NAMALWA (cell line): ENCODE results near the gene CSRNP3.
A peak's percentile ranks its signal among the peaks of the same experiment; 100 is the strongest.
"Not testable (repeated sequence)": the region's sequence is repeated elsewhere in the genome, so short reads cannot be mapped to it uniquely, and the experiment has no call there.

Source experiments
- DNase-seq: peaks from one replicate; pipeline ENCODE4 v3.0.0-alpha.2; 2015; ENCODE audit warnings: low spot score

The CSRNP3 gene

DNA sequence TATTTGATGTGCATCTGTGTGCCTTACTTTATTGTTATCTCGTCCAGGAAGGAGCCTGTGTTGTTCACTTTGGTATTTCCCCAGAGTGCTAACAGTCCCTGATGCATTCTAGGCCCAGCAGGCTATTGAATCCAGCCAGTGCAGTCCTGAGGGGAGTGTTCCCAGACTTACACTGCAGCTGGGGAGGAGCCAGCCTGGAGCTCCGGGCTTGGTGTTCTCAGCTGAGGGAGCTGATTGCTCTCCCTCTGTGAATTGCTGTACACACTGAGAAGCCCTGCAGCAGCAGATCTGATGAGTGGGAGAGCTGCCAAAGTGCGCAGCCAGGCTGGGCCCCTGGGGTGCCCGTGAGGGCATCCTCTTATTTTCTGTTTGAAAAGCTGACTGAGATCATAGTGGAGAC, 165.4 kb downstream of the CSRNP3 start:
- no peak for DNase-seq

DNA sequence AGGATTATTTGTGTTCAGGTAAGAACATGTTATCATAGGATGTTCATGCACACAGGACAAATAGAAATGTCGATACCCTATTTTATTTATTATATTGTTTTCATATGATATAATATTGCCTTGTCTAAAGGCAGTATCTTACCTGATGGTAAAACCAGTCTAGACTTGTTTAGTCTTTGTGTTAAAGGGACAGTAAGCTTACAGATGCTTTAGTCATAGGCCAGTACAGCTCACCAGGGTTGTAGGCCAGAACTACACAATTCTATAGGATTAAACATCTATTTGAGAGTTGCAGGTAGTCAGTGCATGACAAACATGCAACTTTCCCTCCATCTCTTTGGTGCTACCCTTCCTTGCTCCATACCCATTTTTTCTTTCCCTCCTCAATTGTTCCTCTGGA, 166.0 kb downstream of the CSRNP3 start:
- DNase-seq: no peak

DNA sequence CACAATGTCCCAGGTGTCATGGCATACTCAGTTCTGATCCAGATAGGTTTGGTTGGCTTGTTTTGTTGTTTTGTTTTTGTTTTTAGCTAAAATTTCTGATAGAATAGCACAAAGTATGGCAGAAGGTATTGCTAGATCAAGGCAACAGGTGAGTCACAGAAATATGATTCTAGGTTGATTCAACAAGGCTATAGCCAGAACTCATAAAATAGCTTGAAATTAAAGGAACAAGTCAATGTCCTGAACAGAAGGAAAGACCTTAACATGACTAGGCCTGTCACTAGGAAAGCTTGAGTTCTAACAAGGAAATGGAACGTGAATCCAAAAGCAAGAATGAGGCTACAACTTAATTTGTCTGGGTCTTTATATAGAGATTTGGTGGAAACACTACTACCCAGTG, 167.5 kb downstream of the CSRNP3 start:
- no peak for DNase-seq

DNA sequence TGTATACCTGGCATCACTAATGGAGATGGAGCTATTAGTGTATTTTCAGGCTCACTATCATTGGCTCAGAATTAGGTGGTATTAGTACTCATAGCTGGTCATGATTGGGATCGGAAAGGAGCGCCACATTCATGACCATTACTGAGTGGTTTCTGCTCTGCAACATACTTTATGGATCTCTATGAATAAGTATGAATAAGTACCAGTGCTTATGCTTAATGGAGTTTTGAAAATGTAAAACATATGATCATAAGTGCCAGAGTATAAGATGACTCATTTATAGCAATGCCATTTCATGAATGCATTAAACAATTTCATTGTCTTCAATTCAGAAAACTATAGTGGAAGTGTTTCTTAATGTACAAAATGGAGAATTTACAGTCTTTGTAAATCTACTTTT, 167.9 kb downstream of the CSRNP3 start:
- DNase-seq: no peak

DNA sequence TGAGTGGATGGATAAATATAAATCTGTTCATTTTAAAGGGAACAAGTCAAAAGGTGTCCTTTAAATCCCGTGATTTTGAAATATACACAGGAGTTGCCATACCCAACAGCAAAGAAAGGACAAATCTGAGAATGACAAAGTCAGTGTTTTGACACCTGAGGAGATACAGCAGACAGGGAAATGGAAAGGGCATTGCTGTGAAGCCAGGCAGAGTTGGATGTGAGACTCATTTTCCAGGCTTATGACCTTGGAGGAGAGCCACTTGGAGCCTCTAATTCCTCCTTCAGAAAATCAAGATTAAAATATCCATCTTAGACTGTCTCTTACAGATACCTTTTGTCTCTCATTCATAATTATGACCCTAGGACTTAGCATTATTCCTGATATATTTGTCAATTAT, 170.0 kb downstream of the CSRNP3 start:
- no peak for DNase-seq

DNA sequence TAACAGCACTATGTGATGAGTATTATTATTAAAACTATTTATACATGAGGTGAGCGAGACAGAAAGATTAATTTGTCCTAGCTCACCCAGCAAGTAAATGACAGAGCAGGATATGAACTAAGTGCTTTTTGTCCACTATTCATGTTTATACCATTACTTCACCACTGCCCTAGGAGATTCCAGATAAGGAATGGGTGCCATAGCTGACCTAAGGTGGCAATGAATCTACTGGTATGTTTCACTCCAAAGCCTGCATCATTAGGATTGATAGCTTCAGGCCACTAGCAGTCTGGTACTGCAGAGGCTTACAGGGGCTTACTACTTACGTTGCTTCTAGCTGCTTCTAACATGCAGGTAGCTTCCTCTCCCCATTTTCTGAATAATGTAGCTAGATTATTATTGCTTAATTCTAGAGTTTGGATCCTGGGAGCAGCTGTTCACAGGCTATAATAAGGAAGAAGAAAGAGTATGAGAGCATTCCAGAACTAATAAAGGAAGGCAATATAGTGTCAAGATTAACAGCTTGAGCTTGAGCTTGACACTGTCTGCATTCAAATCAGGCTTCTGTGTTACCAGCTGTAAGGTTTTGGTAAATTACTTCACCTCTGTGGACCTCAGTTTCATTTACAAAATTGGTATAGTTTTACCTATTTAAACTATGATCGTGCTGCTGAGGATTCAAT, 170.9 kb downstream of the CSRNP3 start:
- no peak for DNase-seq

DNA sequence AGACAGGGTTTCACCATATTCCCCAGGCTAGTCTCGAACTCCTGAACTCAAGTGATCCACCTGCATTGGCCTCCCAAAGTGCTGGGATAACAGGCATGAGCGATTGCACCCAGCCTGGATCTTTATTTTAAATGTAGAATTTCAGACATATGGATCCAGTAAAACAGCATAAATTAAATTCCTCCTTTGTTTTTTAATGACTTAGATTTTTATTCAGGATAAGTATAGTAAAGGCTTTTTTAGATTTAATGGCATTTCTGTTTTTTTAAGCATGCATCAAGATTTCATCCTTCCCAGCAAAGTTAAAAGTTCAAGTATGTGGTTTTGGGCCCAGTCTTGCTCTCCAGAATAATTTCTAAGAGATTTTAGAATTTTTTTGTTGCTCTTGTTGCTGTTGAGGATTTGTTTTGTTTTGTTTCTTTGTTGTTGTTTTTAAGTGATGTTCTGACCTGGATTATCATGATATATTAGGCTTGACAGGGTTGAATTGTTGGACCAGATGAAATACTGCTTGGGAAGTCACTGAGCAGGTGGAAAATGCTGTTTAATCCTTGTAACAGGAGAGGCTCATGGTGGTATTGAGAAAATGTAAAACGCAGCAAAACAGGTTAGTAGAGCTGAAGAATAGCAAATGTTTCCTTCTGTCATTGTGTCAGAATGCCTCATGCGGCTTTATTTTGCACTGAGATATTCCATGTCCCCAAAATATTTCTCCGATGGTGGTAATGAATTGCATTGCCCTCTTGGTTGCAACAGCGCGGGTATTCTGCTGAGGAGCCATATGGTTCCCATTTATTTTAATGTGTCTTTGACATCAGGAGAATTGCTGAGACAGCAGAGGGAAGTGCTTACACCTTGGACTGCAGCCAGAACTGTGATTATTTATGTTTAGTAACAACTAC, 176.7 kb downstream of the CSRNP3 start:
- DNase-seq: no peak

DNA sequence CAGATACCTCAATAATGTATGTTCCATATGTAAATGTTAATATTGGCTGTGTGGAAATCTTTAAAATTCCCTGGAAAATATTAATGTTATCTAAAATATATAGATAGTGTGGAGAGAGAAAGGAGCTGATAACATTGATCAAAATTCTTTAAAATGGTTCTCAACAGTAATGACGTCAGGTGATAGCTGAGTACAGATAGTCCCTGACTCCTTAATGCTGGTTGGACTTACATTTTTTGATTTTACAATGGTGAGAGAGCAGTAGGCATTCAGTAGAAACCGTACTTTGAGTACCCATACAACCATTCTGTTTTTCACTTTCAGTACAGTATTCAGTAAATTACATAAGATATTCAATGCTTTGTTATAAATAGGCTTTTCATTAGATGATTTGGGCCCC, 177.9 kb downstream of the CSRNP3 start:
- no peak for DNase-seq

DNA sequence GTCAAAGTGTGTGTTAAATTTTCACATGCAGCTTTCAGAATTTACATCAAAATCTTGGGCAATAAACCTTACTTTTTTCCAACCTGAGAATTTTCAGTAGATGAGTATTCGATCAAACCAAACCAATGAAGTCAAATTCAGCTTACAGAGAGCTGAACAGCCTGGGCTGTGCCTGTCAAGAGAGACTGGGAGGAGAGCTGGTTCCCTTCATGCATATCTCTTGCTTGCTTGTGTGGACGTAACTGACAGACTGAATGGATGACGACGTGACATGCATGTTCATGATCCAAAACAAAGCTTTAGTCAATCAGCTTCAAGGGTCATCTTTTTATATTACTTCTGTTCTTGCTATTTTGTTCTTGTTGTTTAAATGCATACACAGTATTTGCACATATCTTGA, 179.3 kb downstream of the CSRNP3 start:
- DNase-seq: no peak

DNA sequence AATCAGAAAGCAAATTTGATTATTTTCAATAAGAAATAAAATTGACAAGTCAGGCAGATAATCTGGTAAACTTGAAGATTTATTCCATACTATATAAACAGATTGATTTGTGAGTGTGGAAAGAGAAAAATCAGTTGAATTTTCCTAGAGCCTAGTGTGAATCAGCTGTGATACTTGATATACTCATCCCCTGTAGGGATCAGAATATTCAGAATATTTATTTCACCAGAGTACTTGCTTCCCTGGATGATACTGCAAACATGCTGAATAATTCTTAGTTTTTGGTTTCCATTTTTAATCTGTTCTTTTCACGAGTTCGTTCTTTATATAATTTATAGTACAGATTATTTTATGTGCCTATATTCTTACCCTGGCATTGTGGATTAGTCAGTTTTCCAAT, 181.7 kb downstream of the CSRNP3 start:
- no peak for DNase-seq

DNA sequence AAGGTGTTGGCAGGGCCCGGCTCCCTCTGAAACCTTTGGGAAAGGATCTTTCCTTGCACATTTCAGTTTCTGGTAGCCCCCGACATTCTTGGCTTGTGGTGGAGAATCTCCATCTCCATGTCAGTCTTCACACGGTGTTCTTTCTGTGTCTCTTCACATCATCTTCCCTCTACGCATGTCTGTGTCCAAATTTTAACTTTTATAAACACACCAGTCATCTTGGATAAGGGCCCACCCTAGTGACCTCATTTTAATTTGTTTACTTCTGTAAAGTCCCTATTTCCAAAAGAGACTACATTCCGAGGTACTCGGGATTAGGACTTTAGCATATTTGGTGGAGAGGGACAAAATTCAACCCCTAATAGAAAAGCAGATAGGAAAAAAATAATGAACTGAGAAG, 186.2 kb downstream of the CSRNP3 start:
- DNase-seq: no peak

DNA sequence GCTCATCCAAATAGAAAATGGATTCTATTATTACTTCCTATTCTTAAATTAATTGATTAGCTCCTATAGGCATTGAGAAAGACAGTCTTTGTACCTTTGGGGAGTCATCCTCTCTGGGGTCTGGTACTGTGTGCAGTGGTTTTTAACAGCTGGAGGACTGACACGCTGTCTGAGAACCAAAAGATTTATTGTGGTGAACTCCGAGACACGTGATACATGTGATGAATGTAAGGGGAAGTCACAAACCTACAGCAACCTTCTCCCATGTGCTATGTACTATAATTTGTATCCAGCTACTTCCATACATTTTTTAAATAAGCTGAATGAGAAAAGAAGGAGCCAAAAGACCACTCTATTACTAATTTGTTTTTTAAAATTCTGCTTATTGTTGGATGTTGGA, 190.9 kb downstream of the CSRNP3 start:
- peak; percentile 10 for DNase-seq

DNA sequence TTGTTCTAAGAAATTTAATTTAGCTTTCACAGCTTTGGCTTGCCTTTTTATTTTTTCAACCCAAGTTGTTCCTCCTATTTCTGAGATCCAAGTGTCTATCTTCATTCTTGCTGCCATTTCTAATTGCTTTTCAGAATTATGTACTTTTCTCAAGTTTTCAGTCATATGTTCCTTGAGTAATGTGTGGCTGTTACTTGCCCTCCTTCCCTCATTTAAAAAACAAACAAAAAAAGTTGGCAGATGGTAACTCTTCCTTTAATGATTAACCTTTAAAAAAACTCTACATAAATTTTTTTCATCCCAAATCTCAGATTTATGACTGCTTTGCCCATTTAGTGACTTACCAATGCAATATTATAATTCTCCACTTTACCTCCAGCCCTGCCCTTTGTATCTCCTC, 193.2 kb downstream of the CSRNP3 start:
- DNase-seq: no peak

DNA sequence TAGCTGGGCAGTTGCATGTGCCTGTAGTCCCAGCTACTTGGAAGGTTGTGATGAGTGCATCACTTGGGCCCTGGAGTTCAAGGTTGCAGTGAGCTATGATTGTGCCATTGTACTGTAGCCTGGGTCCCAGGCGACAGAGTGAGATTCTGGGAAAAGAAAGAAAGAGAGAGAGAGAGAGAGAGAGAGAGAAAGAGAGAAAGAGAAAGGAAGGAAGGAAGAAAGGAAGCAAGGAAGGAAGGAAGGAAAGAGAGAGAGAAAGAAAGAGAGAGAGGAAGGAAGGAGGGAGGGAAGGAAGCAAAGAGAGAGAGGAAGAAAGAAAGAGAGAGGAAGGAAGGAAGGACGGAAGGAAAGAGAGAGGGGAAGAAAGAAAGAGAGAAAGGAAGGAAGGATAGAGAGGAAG, 196.1 kb downstream of the CSRNP3 start:
- no peak for DNase-seq

DNA sequence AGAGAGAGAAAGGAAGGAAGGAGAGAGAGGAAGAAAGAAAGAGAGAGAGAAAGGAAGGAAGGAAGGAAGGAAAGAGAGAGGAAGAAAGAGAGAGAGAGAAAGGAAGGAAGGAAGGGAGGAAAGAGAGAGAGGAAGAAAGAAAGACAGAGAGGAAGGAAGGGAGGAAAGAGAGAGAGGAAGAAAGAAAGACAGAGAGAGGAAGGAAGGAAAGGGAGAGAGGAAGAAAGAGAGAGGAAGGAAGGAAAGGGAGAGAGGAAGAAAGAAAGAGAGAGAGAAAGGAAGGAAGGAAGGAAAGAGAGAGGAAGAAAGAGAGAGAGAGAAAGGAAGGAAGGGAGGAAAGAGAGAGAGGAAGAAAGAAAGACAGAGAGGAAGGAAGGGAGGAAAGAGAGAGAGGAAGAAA, 196.6 kb downstream of the CSRNP3 start:
- DNase-seq: not testable (repeated sequence)

DNA sequence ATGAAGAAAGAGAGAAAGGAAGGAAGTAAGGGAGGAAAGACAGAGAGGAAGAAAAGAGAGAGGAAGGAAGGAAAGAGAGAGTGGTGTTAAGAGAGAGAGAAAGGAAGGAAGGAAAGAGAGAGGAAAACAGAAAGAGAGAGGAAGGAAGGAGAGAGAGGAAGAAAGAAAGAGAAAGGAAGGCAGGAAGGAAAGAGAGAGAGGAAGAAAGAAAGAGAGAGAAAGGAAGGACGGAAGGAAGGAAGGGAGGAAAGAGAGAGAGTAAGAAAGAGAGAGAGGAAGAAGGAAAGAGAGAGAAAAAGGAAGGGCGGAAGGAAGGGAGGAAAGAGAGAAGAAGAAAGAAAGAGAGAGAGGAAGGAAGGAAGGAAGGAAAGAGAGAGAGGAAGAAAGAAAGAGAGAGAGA, 197.1 kb downstream of the CSRNP3 start:
- no peak for DNase-seq

DNA sequence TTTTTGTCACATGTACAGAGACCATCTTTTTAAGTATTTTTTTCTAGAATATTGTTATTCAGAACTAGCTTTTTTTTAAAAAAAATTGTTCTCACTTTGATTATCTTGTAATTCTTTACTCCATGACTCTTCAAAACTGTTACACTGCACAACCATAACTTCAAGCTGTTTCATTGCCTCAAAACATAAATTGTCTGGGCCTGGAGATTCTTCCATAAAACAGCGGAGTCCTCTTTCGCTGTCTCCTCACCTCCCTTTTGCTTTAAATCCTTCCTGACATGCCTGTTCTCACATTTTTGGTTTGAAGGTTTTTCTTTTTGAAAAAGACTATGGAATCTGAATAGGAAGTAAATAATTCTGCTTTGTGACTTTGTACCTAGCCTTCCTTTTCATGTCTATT, 197.9 kb downstream of the CSRNP3 start:
- no peak for DNase-seq

DNA sequence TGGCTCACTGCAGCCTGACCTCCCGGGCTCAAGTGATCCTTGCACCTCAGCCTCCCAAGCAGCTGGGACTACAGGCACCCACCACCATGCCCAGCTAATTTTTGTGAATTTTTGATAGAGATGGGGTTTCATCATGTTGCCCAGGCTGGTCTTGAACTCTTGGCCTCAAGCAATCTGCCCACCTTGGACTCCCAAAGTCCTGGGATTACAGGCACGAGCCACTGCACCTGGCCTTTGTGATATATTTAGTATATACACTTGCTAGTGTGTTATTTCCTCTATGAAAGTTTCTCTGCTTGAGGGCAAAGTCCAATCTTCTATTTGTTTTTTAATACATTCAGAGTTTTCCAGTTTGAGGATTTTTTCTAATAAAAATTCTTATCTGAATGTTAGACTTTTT, 205.3 kb downstream of the CSRNP3 start:
- no peak for DNase-seq

DNA sequence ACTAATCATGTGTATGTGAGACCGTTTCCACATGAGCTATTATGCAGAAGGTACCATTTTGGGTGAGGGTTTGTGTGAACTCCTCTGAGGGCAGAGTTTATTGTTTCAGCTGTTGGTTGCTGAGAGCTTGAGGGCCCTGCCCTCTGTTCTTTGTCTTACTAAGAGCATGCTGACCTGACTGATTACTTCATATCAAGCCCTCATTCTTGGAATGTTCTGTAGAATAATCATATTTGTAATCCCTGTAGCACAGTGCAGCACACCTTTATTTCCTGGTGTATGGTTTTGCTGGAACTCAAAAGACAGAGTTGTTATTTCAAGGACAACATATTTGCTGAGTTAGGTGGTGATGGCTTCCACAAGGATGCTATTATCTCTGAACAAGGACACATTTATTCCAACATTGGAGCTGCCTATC, 206.1 kb downstream of the CSRNP3 start:
- no peak for DNase-seq

DNA sequence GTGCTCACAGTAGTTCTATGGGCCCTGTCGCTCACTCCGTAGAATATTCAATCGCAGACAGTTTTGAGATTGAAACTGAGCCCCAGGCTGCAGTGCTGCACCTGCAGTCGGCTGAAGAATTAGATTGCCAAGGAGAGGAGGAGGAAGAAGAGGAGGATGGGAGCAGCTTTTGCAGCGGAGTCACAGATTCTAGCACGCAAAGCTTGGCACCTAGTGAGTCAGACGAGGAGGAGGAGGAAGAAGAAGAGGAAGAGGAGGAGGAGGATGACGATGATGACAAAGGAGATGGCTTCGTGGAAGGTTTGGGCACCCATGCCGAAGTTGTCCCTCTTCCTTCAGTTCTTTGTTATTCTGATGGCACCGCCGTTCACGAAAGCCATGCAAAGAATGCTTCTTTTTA, 209.4 kb downstream of the CSRNP3 start:
- DNase-seq: no peak

DNA sequence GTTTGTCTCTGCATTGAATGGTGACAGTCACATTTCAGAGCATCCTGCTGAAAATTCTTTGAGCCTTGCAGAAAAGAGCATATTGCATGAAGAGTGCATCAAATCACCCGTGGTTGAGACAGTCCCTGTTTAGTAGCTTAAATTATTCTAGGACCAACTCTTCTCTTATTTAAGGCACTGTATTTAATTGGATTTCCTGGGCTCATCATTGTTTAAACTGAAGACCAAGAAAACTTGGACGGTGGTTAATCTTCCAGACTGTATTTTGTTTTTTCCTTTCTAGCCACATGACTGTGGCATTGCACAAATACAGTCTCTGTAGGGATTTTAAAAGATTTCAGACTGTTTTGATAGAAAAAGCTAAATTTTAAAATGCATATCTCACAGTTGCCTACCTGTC, 210.1 kb downstream of the CSRNP3 start:
- no peak for DNase-seq

DNA sequence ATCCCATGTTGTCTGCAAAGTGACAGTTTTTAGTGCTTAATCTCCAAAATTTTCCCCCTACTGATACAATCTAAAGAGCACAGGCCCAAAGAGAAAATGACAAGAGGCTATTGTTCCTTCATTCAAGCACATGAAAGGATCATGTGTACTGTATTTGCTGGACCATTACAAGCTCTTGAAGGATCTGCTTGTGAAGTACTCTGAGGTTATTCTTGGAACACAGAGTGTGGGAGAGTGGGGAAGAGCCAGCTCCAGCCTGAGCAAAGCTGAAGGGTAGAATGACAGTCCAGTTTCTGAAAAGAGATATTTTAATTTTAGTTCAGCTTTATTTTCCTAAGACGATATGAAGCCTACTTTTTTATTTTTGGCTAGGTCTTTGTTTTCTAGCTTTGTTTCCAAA, 212.3 kb downstream of the CSRNP3 start:
- no peak for DNase-seq

DNA sequence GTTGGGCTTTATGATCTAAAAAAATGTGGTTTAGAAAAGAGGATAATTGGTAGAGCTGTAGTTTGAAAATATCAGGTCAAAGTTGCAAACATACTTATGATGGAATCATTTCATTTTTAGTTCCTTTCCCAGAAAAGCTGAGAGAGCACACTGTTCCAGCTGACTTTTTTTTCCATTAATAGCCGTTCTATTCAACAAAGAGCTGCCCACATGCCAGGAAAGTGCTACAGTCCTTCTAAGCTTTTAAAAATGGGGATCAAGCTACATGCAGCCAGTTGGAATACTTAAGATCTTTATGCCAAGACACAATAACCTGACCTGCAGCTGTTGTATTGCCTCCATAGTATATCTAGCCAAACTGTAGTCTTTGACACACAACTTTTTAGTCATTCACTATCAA, 213.0 kb downstream of the CSRNP3 start:
- no peak for DNase-seq

DNA sequence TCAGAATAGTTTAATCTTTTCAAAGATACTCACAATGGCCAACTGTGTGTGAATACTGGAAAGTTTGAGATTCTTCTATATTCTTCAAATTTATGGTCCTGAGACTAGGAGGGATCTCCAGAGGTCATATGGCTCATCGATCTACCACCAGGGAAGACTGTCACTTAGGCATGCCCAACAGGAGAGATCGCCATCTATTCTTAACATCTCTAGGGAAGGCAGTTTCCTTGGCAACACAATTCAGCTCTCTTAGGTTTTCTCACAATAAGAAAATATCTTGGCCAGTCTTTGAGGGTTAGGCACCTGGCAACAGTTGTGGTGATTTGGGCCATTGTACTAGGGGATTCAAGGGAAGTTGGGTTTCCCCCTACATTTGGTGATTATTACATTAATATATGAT, 217.3 kb downstream of the CSRNP3 start:
- no peak for DNase-seq
